Mononuclear cell (primary cell): ENCODE measurements around the gene EVI2A. TPM values are rescaled to one million over a fixed set of nuclear protein-coding genes. Genes with fewer than 3 reads are reported as not detected.

Experiments used
- H3K27me3 ChIP-seq: 2 replicates; pipeline ENCODE4 v1.6.0; 2011; ENCODE audit warnings: low read length, control low read depth; ENCODE audit not compliant: insufficient read depth
- H3K4me1 ChIP-seq: 2 replicates; pipeline ENCODE4 v1.5.1; 2011; ENCODE audit warnings: mild to moderate bottlenecking, low read length, control low read depth; ENCODE audit not compliant: insufficient read depth
- H3K4me3 ChIP-seq: 2 replicates; pipeline ENCODE4 v1.5.1; 2011; ENCODE audit warnings: mild to moderate bottlenecking, low read length, moderate library complexity
- H3K9me3 ChIP-seq: 2 replicates; pipeline ENCODE4 v1.5.1; 2011; ENCODE audit warnings: low read depth, mild to moderate bottlenecking, control low read depth, low read length
- total RNA-seq: library from RNA; depleted of rRNA; stranded (reverse); fragments of >200 nt; gene quantifications from one replicate; pipeline ENCODE4 v1.2.3, GENCODE V29; 2012

EVI2A gene
- total RNA-seq, 1 donor = 156 TPM

- H3K4me1 ChIP-seq = peaks cover 12% of the 10 kb centered on the region
- H3K9me3 ChIP-seq = no peaks in the 10 kb centered on the region
- H3K4me3 ChIP-seq = no peak overlapping the region
- no peaks in the 10 kb centered on the region for H3K27me3 ChIP-seq
Observed at GRCh38 chr17:31272803-31273202, 48.6 kb downstream of the EVI2A start.

GRCh38 chr17:31272236-31272635 lies 49.2 kb downstream of the EVI2A start:
- H3K4me1 ChIP-seq = peaks cover 12% of the 10 kb centered on the region
- no peaks in the 10 kb centered on the region for H3K27me3 ChIP-seq
- H3K4me3 ChIP-seq = no peak overlapping the region
- H3K9me3 ChIP-seq = no peaks in the 10 kb centered on the region

GRCh38 chr17:31269578-31269983 lies 51.8 kb downstream of the EVI2A start:
- H3K9me3 ChIP-seq = no peaks in the 10 kb centered on the region
- H3K4me1 ChIP-seq = peaks cover 5% of the 10 kb centered on the region
- no peaks in the 10 kb centered on the region for H3K27me3 ChIP-seq
- no peak overlapping the region for H3K4me3 ChIP-seq

- Histone ChIP-seq H3K9me3 (no peaks in the 10 kb centered on the region), H3K4me1 (peaks cover 5% of the 10 kb centered on the region), H3K27me3 (no peaks in the 10 kb centered on the region), H3K4me3 (no peak overlapping the region)
Observed at GRCh38 chr17:31269036-31269577, 52.3 kb downstream of the EVI2A start.

Other genes starting within 250 kb of the EVI2A start
- gene NF1, start 226.6 kb downstream of the EVI2A start, total RNA-seq = 21.9 TPM
- 0.21 TPM for gene OMG, start 24.4 kb downstream of the EVI2A start, total RNA-seq
- gene EVI2B, start 7.6 kb downstream of the EVI2A start, total RNA-seq = 185 TPM
- 48.0 TPM for gene RAB11FIP4, start 70.1 kb upstream of the EVI2A start, total RNA-seq